GM12878 (cell line): ENCODE results near the gene USP54. TPM values are rescaled to one million over a fixed set of nuclear protein-coding genes. Genes with fewer than 3 reads are reported as not detected.

ENCODE experiments used
- ATAC-seq: fragments of 200-7000 bp; cut with Tn5 transposase; 3 replicates; pipeline ENCODE4 v1.9.1; 2020; ENCODE audit warnings: mild to moderate bottlenecking, moderate library complexity
- BruUV-seq: library from RNA; stranded (reverse); fragments of 400-500 nt; replicated peaks from 2 replicates; lab custom pipeline; 2021; lab: Mats Ljungman, UMichigan
- CTCF ChIA-PET: fragments of 300-600 bp; sonication (Branson Sonifier 250); formaldehyde crosslinking; extraction: SDS; loops from one replicate; lab custom pipeline; 2021; ENCODE audit warnings: inconsistent platforms; lab: Yijun Ruan, JAX
- POLR2A ChIA-PET: fragments of 350-600 bp; formaldehyde crosslinking; extraction: SDS; loops from one replicate; lab custom pipeline; 2021; ENCODE audit warnings: inconsistent platforms; lab: Charles Lee
- RAD21 ChIA-PET: fragments of 300-600 bp; sonication (Branson Sonifier 250); formaldehyde crosslinking; loops from one replicate; lab custom pipeline; 2023; ENCODE audit warnings: antibody characterized with exemption; ENCODE audit not compliant: unreplicated experiment; lab: Charles Lee
- SMC1A ChIA-PET: fragments of 300-600 bp; sonication (Branson Sonifier 250); formaldehyde crosslinking; loops from one replicate; lab custom pipeline; 2023; ENCODE audit not compliant: unreplicated experiment, uncharacterized antibody; lab: Charles Lee
- DNase-seq: peaks from one replicate; pipeline ENCODE4 v3.0.0-alpha.2; 2011; ENCODE audit warnings: low read depth, low spot score
- FAIRE-seq: peaks from 3 replicates; lab custom pipeline; 2011; peaks lifted over from hg19 to GRCh38; lab: Jason Lieb, UNC
- H2AFZ ChIP-seq: 2 replicates; pipeline ENCODE4 v1.6.0; 2011; ENCODE audit warnings: low read depth, low read length, control low read depth; ENCODE audit not compliant: control insufficient read depth
- H3K27ac ChIP-seq: 2 replicates; pipeline ENCODE4 v1.5.1; 2011; ENCODE audit warnings: control low read depth; ENCODE audit not compliant: control insufficient read depth, insufficient read depth
- H3K27me3 ChIP-seq, 2 experiments: replicated peaks in 1 of 2; 2 replicates each; pipeline versions ENCODE4 v1.6.0 to v1.6.1; 2011; ENCODE audit warnings: low read length in 1 of 2; ENCODE audit not compliant: control insufficient read depth in 2 of 2, insufficient read depth in 2 of 2
- H3K36me3 ChIP-seq, 2 experiments: 2 replicates each; pipeline ENCODE4 v1.5.1; 2011; ENCODE audit warnings: low read length in 1 of 2; ENCODE audit not compliant: control insufficient read depth in 2 of 2, insufficient read depth in 2 of 2
- H3K4me1 ChIP-seq: 2 replicates; pipeline ENCODE4 v1.6.1; 2011; ENCODE audit warnings: mild to moderate bottlenecking, low read length, moderate library complexity, mixed read lengths; ENCODE audit not compliant: control insufficient read depth, insufficient read depth
- H3K4me2 ChIP-seq: 2 replicates; pipeline ENCODE4 v1.6.0; 2011; ENCODE audit warnings: control low read depth; ENCODE audit not compliant: control insufficient read depth, insufficient read depth
- H3K4me3 ChIP-seq: fragments of 200-600 bp; sonication (generic); 2 replicates; pipeline ENCODE4 v1.5.1; 2016
- H3K79me2 ChIP-seq: 2 replicates; pipeline ENCODE4 v1.6.0; 2011; ENCODE audit warnings: low read length; ENCODE audit not compliant: control insufficient read depth, insufficient read depth
- H3K9ac ChIP-seq: 2 replicates; pipeline ENCODE4 v1.8.0; 2011; ENCODE audit warnings: low read length, control low read depth, mixed read lengths; ENCODE audit not compliant: control insufficient read depth, insufficient read depth
- H3K9me3 ChIP-seq: replicated peaks from 3 replicates; pipeline ENCODE4 v1.5.1; 2011; ENCODE audit warnings: mild to moderate bottlenecking, low read length; ENCODE audit not compliant: control insufficient read depth, insufficient read depth
- H4K20me1 ChIP-seq: 2 replicates; pipeline ENCODE4 v1.6.0; 2011; ENCODE audit not compliant: control insufficient read depth, insufficient read depth
- JUND ChIP-seq: IDR thresholded peaks from 2 replicates; pipeline ENCODE4 v1.6.1; 2012; ENCODE audit warnings: low read depth, mild to moderate bottlenecking, low read length, improper control_type of control experiment, moderate library complexity
- MYC ChIP-seq: IDR thresholded peaks from 2 replicates; pipeline ENCODE4 v1.6.1; 2011; ENCODE audit warnings: mild to moderate bottlenecking, low read length, moderate library complexity, inconsistent platforms; ENCODE audit not compliant: insufficient read depth, insufficient replicate concordance, insufficient read length, severe bottlenecking
- TCF12 ChIP-seq: IDR thresholded peaks from 2 replicates; pipeline ENCODE4 v1.6.1; 2011; ENCODE audit warnings: low read depth, mild to moderate bottlenecking, low read length
- WGBS: methylation state at CpG from one replicate; pipeline ENCODE4 v1.1.6; 2016; ENCODE audit warnings: low lambda C conversion rate; ENCODE audit not compliant: insufficient replicate concordance, insufficient coverage; ENCODE audit errors: missing lambda C conversion rate; 5-methylcytosine and 5-hydroxymethylcytosine counted together
- in situ Hi-C: fragments of 300-500 bp; cut with MboI; formaldehyde crosslinking; loops from 9 replicates; pipeline ENCODE4 v1.14.3; 2018; ENCODE audit warnings: mixed read lengths
- intact Hi-C: fragments of 100-400 bp; cut with micrococcal nuclease; formaldehyde crosslinking; loops from one replicate; pipeline ENCODE4 v1.14.2; 2022; ENCODE audit not compliant: unreplicated experiment
- polyA plus RNA-seq, 11 experiments: library from polyadenylated mRNA; depleted of rRNA in 4 of 11; unstranded in 6 of 11; stranded (reverse) in 5 of 11; fragments of >200 nt; fragmentation: Nextera tagmentation in 4 of 11; fragmentation: Illumina TruSeq in 1 of 11; extraction: Ambion mirVana in 4 of 11; extraction: Trizol in 1 of 11; gene quantifications; 1 replicate in 1 of 11; 2 replicates in 10 of 11; pipeline versions ENCODE4 v1.2.1 to v1.2.3, GENCODE V29; 2011 to 2016; ENCODE audit warnings: inconsistent platforms in 2 of 11, missing spikeins in 2 of 11, low read depth in 1 of 11
- small RNA-seq: library from RNA; depleted of rRNA; stranded (forward); fragments of <200 nt; gene quantifications from one replicate; pipeline ENCODE3, GENCODE V24; 2014
- total RNA-seq, 4 experiments: library from RNA; depleted of rRNA in 3 of 4; stranded (reverse); fragments of >200 nt in 3 of 4; fragmentation: Illumina TruSeq in 1 of 4; extraction: Trizol in 1 of 4; gene quantifications; 2 replicates each; pipeline versions ENCODE4 v1.2.1 to v1.2.3, GENCODE V29; 2013 to 2021
- TF ChIP-seq, protein P1 (sequence below): IDR thresholded peaks from 2 replicates; pipeline ENCODE4 v1.6.1; 2011; ENCODE audit warnings: borderline replicate concordance, low read depth, mild to moderate bottlenecking, moderate library complexity, low read length; ENCODE audit not compliant: insufficient read depth, poor library complexity, severe bottlenecking

Gene USP54
- total and polyA plus RNA-seq, 10 of the 15 experiments (the other 5 are each of a cell fraction or from before 2014, with no cell fraction given), result 0.93 to 10.5 (median 5.5) TPM

DNA sequence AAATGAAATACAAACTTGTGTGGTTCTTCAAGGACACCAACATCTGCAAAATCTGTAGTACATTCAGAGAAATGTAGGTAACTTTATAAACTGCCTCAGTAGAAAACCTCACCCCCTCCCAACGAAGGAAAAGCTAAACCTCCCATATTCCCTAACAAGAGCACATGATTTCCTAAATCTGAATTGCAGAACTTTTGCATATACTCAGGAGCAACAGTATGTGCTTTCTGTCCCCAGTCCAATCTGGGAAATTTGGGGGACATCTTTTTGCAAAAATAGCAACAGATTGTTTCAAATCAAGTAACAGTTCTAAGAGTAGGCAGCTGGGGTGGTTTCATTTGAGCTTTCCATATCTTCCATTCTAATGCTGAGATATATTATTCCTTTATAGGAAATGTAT is 142.0 kb downstream of the USP54 start:
- Histone ChIP-seq H3K27ac (no peak overlapping the region), H4K20me1 (no peaks in the 10 kb centered on the region), H3K9me3 (no peaks in the 10 kb centered on the region), H3K4me2 (no peak overlapping the region), H3K4me3 (no peak overlapping the region), H2AFZ (no peak overlapping the region), H3K79me2 (no peaks in the 10 kb centered on the region), H3K27me3 (no peaks in the 10 kb centered on the region), H3K4me1 (no peaks in the 10 kb centered on the region), H3K36me3 (peaks cover 2 to 4% of the 10 kb centered on the region in 2 experiments; a peak in 3 of 4 replicates), H3K9ac (no peak overlapping the region)
- BruUV-seq, result no TSS peak
- DNase-seq (no peak), ATAC-seq (no peak), FAIRE-seq (no peak)
- ChIA-PET RAD21 (interaction anchor here (0.5 kb wide), 1 partner anchor 774 kb away, joined by 3 read pairs; no protein-coding TSS in a partner anchor), POLR2A (no interaction called here), SMC1A (no interaction called here), CTCF (no interaction called here)
- intact Hi-C loops, result no loop called here
- 26% methylated on average over 1 of the region's 1 CpG for WGBS
- in situ Hi-C loops, result no loop called here
- TF ChIP-seq, protein P1, sequence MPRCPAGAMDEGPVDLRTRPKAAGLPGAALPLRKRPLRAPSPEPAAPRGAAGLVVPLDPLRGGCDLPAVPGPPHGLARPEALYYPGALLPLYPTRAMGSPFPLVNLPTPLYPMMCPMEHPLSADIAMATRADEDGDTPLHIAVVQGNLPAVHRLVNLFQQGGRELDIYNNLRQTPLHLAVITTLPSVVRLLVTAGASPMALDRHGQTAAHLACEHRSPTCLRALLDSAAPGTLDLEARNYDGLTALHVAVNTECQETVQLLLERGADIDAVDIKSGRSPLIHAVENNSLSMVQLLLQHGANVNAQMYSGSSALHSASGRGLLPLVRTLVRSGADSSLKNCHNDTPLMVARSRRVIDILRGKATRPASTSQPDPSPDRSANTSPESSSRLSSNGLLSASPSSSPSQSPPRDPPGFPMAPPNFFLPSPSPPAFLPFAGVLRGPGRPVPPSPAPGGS, result peak; percentile 27
- no peak for TF ChIP-seq MYC

DNA sequence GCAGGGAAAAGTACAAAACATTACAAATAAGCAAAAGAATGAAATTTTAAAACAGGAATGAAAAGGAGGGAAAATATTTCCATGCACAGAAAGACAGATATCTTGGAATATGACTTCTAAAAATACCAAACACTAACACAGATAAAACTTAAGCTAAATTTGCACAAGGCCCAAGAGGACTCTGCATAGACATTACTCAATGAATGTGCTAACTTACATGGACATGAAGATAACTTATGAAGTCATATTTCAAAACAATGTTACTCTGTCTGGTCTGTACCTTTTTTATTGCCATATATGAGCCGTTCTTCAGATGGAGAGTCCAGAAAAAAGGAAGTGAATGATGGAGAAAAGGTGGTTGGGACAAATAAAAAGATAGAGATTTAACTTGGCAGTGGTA is 142.8 kb downstream of the USP54 start:
- H3K36me3 ChIP-seq, result peaks cover 2 to 4% of the 10 kb centered on the region in 2 experiments; a peak in 3 of 4 replicates
- H3K9ac ChIP-seq, result no peak overlapping the region
- no peaks in the 10 kb centered on the region for H3K79me2 ChIP-seq
- no peak for ATAC-seq
- H3K4me1 ChIP-seq, result no peaks in the 10 kb centered on the region
- H3K4me2 ChIP-seq, result no peak overlapping the region
- ChIA-PET SMC1A (no interaction called here), CTCF (no interaction called here), RAD21 (no interaction called here), POLR2A (no interaction called here)
- H4K20me1 ChIP-seq, result no peaks in the 10 kb centered on the region
- no peaks in the 10 kb centered on the region for H3K27me3 ChIP-seq
- no peak overlapping the region for H3K27ac ChIP-seq
- no peaks in the 10 kb centered on the region for H3K9me3 ChIP-seq
- no peak overlapping the region for H3K4me3 ChIP-seq
- intact Hi-C loops (no loop called here), in situ Hi-C loops (no loop called here)
- whole genome bisulfite sequencing, result 100% methylated on average over 1 of the region's 1 CpG
- no TSS peak for BruUV-seq
- no peak for DNase-seq
- TF ChIP-seq JUND (no peak), TCF12 (no peak)
- FAIRE-seq, result no peak
- H2AFZ ChIP-seq, result no peak overlapping the region

Small RNAs within 50 kb of the gene (small RNA-seq; reads per million reads assigned to genes)
- not detected for gene RNU6-883P

Other genes starting within 250 kb of the USP54 start
Only the 7 nearest of the 11 such genes appear.
- 93.8 and 100 TPM in 2 replicates for gene ANXA7, start 177.3 kb downstream of the USP54 start, total RNA-seq (2014; rRNA removed)
- gene ANXA7, start 177.3 kb downstream of the USP54 start, total RNA-seq (2014; rRNA removed; fragmentation: Illumina TruSeq; extraction: Trizol), result 101 TPM in 2 replicates
- gene ANXA7, start 177.3 kb downstream of the USP54 start, total RNA-seq (2021), result 125 and 128 TPM in 2 replicates
- 98.7 and 112 TPM in 2 replicates for gene ANXA7, start 177.3 kb downstream of the USP54 start, polyA plus RNA-seq (2011; rRNA removed)
- gene ANXA7, start 177.3 kb downstream of the USP54 start, polyA plus RNA-seq (2014; fragmentation: Illumina TruSeq; extraction: Trizol), result 123 and 131 TPM in 2 replicates
- gene ANXA7, start 177.3 kb downstream of the USP54 start, polyA plus RNA-seq (2014; fragmentation: Nextera tagmentation; extraction: Ambion mirVana), result 10 to 100 TPM; 70.6 to 75.8 TPM
- gene ANXA7, start 177.3 kb downstream of the USP54 start, polyA plus RNA-seq (2014; rRNA removed), result 95.7 and 113 TPM in 2 replicates
- gene ANXA7, start 177.3 kb downstream of the USP54 start, polyA plus RNA-seq (2016; fragmentation: Nextera tagmentation; extraction: Ambion mirVana), result 100 to 1,000 TPM; 177 to 184 TPM
- gene MSS51, start 157.8 kb downstream of the USP54 start, total RNA-seq (2014; rRNA removed), result 1.6 and 2.1 TPM in 2 replicates
- 1.8 and 2.0 TPM in 2 replicates for gene MSS51, start 157.8 kb downstream of the USP54 start, total RNA-seq (2014; rRNA removed; fragmentation: Illumina TruSeq; extraction: Trizol)
- 1.2 and 1.5 TPM in 2 replicates for gene MSS51, start 157.8 kb downstream of the USP54 start, total RNA-seq (2021)
- gene MSS51, start 157.8 kb downstream of the USP54 start, polyA plus RNA-seq (2011; rRNA removed), result 2.1 and 3.2 TPM in 2 replicates
- 1.5 TPM in 2 replicates for gene MSS51, start 157.8 kb downstream of the USP54 start, polyA plus RNA-seq (2014; fragmentation: Illumina TruSeq; extraction: Trizol)
- under 1 TPM; 0.39 to 0.84 TPM for gene MSS51, start 157.8 kb downstream of the USP54 start, polyA plus RNA-seq (2014; fragmentation: Nextera tagmentation; extraction: Ambion mirVana)
- 1.9 and 2.5 TPM in 2 replicates for gene MSS51, start 157.8 kb downstream of the USP54 start, polyA plus RNA-seq (2014; rRNA removed)
- gene MSS51, start 157.8 kb downstream of the USP54 start, polyA plus RNA-seq (2016; fragmentation: Nextera tagmentation; extraction: Ambion mirVana), result under 1 TPM; 0.06 to 0.59 TPM
- 18.9 and 21.5 TPM in 2 replicates for gene PPP3CB, start 95.3 kb downstream of the USP54 start, total RNA-seq (2014; rRNA removed)
- gene PPP3CB, start 95.3 kb downstream of the USP54 start, total RNA-seq (2014; rRNA removed; fragmentation: Illumina TruSeq; extraction: Trizol), result 26.3 and 28.2 TPM in 2 replicates
- gene PPP3CB, start 95.3 kb downstream of the USP54 start, total RNA-seq (2021), result 42.0 and 43.0 TPM in 2 replicates
- 17.8 and 24.6 TPM in 2 replicates for gene PPP3CB, start 95.3 kb downstream of the USP54 start, polyA plus RNA-seq (2011; rRNA removed)
- gene PPP3CB, start 95.3 kb downstream of the USP54 start, polyA plus RNA-seq (2014; fragmentation: Illumina TruSeq; extraction: Trizol), result 46.4 and 60.6 TPM in 2 replicates
- 10 to 100 TPM; 13.9 to 19.7 TPM for gene PPP3CB, start 95.3 kb downstream of the USP54 start, polyA plus RNA-seq (2014; fragmentation: Nextera tagmentation; extraction: Ambion mirVana)
- gene PPP3CB, start 95.3 kb downstream of the USP54 start, polyA plus RNA-seq (2014; rRNA removed), result 20.8 and 24.9 TPM in 2 replicates
- gene PPP3CB, start 95.3 kb downstream of the USP54 start, polyA plus RNA-seq (2016; fragmentation: Nextera tagmentation; extraction: Ambion mirVana), result 10 to 100 TPM; 11.4 to 15.4 TPM
- gene MYOZ1, start 50.1 kb upstream of the USP54 start, total RNA-seq (2014; rRNA removed), result 0.54 and 0.56 TPM in 2 replicates
- gene MYOZ1, start 50.1 kb upstream of the USP54 start, total RNA-seq (2014; rRNA removed; fragmentation: Illumina TruSeq; extraction: Trizol), result 0.58 and 0.78 TPM in 2 replicates
- gene MYOZ1, start 50.1 kb upstream of the USP54 start, total RNA-seq (2021), result 0.66 and 0.67 TPM in 2 replicates
- 0.05 and 0.07 TPM in 2 replicates for gene MYOZ1, start 50.1 kb upstream of the USP54 start, polyA plus RNA-seq (2011; rRNA removed)
- 0.46 and 0.78 TPM in 2 replicates for gene MYOZ1, start 50.1 kb upstream of the USP54 start, polyA plus RNA-seq (2014; fragmentation: Illumina TruSeq; extraction: Trizol)
- gene MYOZ1, start 50.1 kb upstream of the USP54 start, polyA plus RNA-seq (2014; fragmentation: Nextera tagmentation; extraction: Ambion mirVana), result under 1 TPM; 0.11 to 0.35 TPM
- 0.95 and 1.5 TPM in 2 replicates for gene MYOZ1, start 50.1 kb upstream of the USP54 start, polyA plus RNA-seq (2014; rRNA removed)
- 1 to 10 TPM; 1.3 to 2.0 TPM for gene MYOZ1, start 50.1 kb upstream of the USP54 start, polyA plus RNA-seq (2016; fragmentation: Nextera tagmentation; extraction: Ambion mirVana)
- 0.33 and 0.40 TPM in 2 replicates for gene SYNPO2L, start 64.7 kb upstream of the USP54 start, total RNA-seq (2014; rRNA removed)
- gene SYNPO2L, start 64.7 kb upstream of the USP54 start, total RNA-seq (2014; rRNA removed; fragmentation: Illumina TruSeq; extraction: Trizol), result 0.45 and 0.46 TPM in 2 replicates
- gene SYNPO2L, start 64.7 kb upstream of the USP54 start, total RNA-seq (2021), result 2.3 and 2.6 TPM in 2 replicates
- gene SYNPO2L, start 64.7 kb upstream of the USP54 start, polyA plus RNA-seq (2011; rRNA removed), result 0.01 TPM in 1 of 2 replicates, not detected in the other
- gene SYNPO2L, start 64.7 kb upstream of the USP54 start, polyA plus RNA-seq (2014; fragmentation: Illumina TruSeq; extraction: Trizol), result 1.2 and 1.3 TPM in 2 replicates
- under 1 TPM; 0.08 to 0.33 TPM for gene SYNPO2L, start 64.7 kb upstream of the USP54 start, polyA plus RNA-seq (2014; fragmentation: Nextera tagmentation; extraction: Ambion mirVana)
- gene SYNPO2L, start 64.7 kb upstream of the USP54 start, polyA plus RNA-seq (2014; rRNA removed), result 0.90 TPM in 2 replicates
- 1 to 10 TPM in 1 of 2 experiments, under 1 TPM in 1; 0.73 to 1.3 TPM for gene SYNPO2L, start 64.7 kb upstream of the USP54 start, polyA plus RNA-seq (2016; fragmentation: Nextera tagmentation; extraction: Ambion mirVana)
- 6.3 and 6.7 TPM in 2 replicates for gene AGAP5, start 106.8 kb upstream of the USP54 start, total RNA-seq (2014; rRNA removed)
- 5.9 and 6.5 TPM in 2 replicates for gene AGAP5, start 106.8 kb upstream of the USP54 start, total RNA-seq (2014; rRNA removed; fragmentation: Illumina TruSeq; extraction: Trizol)
- 5.9 and 6.7 TPM in 2 replicates for gene AGAP5, start 106.8 kb upstream of the USP54 start, total RNA-seq (2021)
- gene AGAP5, start 106.8 kb upstream of the USP54 start, polyA plus RNA-seq (2011; rRNA removed), result 6.8 and 8.5 TPM in 2 replicates
- 8.1 and 8.5 TPM in 2 replicates for gene AGAP5, start 106.8 kb upstream of the USP54 start, polyA plus RNA-seq (2014; fragmentation: Illumina TruSeq; extraction: Trizol)
- under 1 TPM in 1 of 2 experiments, not detected in 1; 0.68 TPM for gene AGAP5, start 106.8 kb upstream of the USP54 start, polyA plus RNA-seq (2014; fragmentation: Nextera tagmentation; extraction: Ambion mirVana)
- gene AGAP5, start 106.8 kb upstream of the USP54 start, polyA plus RNA-seq (2014; rRNA removed), result 7.3 and 9.1 TPM in 2 replicates
- 1 to 10 TPM; 2.3 TPM for gene AGAP5, start 106.8 kb upstream of the USP54 start, polyA plus RNA-seq (2016; fragmentation: Nextera tagmentation; extraction: Ambion mirVana)
- gene SEC24C, start 153.0 kb upstream of the USP54 start, total RNA-seq (2014; rRNA removed), result 96.9 and 117 TPM in 2 replicates
- gene SEC24C, start 153.0 kb upstream of the USP54 start, total RNA-seq (2014; rRNA removed; fragmentation: Illumina TruSeq; extraction: Trizol), result 43.4 and 48.2 TPM in 2 replicates
- gene SEC24C, start 153.0 kb upstream of the USP54 start, total RNA-seq (2021), result 91.7 and 99.9 TPM in 2 replicates
- gene SEC24C, start 153.0 kb upstream of the USP54 start, polyA plus RNA-seq (2011; rRNA removed), result 52.3 and 110 TPM in 2 replicates
- gene SEC24C, start 153.0 kb upstream of the USP54 start, polyA plus RNA-seq (2014; fragmentation: Illumina TruSeq; extraction: Trizol), result 67.7 and 81.5 TPM in 2 replicates
- 10 to 100 TPM; 12.7 to 18.8 TPM for gene SEC24C, start 153.0 kb upstream of the USP54 start, polyA plus RNA-seq (2014; fragmentation: Nextera tagmentation; extraction: Ambion mirVana)
- 73.6 and 82.1 TPM in 2 replicates for gene SEC24C, start 153.0 kb upstream of the USP54 start, polyA plus RNA-seq (2014; rRNA removed)
- 10 to 100 TPM; 71.3 to 74.1 TPM for gene SEC24C, start 153.0 kb upstream of the USP54 start, polyA plus RNA-seq (2016; fragmentation: Nextera tagmentation; extraction: Ambion mirVana)